Measurements from ENCODE around the gene ATXN10. TPM values are rescaled to one million over a fixed set of nuclear protein-coding genes. Genes with fewer than 3 reads are reported as not detected.
A peak's percentile ranks its signal among the peaks of the same experiment; 100 is the strongest.

Gene ATXN10
- total RNA-seq, 4 donors from 2014 or later = 110 to 145 (median 134) TPM

GRCh38 chr22:45742866-45743450 is 71.3 kb downstream of the ATXN10 start:
- WGBS, 2 donors = 77% methylated on average over 8 of the region's 8 CpGs
- H3K9me3 ChIP-seq = no peaks in the 10 kb centered on the region

GRCh38 chr22:45743687-45744086 is 72.1 kb downstream of the ATXN10 start:
- H3K9me3 ChIP-seq = no peaks in the 10 kb centered on the region
- H3K4me1 ChIP-seq = peaks cover 0 to 8% of the 10 kb centered on the region in 2 donors
- H3K27ac ChIP-seq = no peak overlapping the region
- intact Hi-C loops (cut with DNase I) = no loop called here
- no peak for TF ChIP-seq POLR2A (IDR thresholded peaks at IDR 0.05)
- no peak for TF ChIP-seq CTCF (IDR thresholded peaks at IDR 0.05)
- 73 to 82% methylated on average over 1 of the region's 1 CpG for WGBS, 2 donors
- no peak overlapping the region for H3K4me3 ChIP-seq (replicated peaks in 1 of 3)
- no peaks in the 10 kb centered on the region for H3K27me3 ChIP-seq
- no peak for DNase-seq
- H3K36me3 ChIP-seq = peaks cover 20% of the 10 kb centered on the region in 2 donors

More at GRCh38 chr22:45742866-45743450, 71.3 kb downstream of the ATXN10 start:
- Histone ChIP-seq H3K27ac (no peak overlapping the region), H3K4me1 (peaks cover 0 to 8% of the 10 kb centered on the region in 2 donors), H3K27me3 (no peaks in the 10 kb centered on the region), H3K4me3 (replicated peaks in 1 of 3) (no peak overlapping the region), H3K36me3 (peaks cover 20 to 22% of the 10 kb centered on the region in 2 donors)
- no peak for TF ChIP-seq CTCF (IDR thresholded peaks at IDR 0.05)
- TF ChIP-seq POLR2A (IDR thresholded peaks at IDR 0.05) = no peak
- intact Hi-C loops (cut with DNase I) = no loop called here
- DNase-seq = peak in 1 of 2 donors; percentile 14

GRCh38 chr22:45744442-45744841 is 72.8 kb downstream of the ATXN10 start:
- Histone ChIP-seq H3K4me3 (replicated peaks in 1 of 3) (no peak overlapping the region), H3K27me3 (no peaks in the 10 kb centered on the region), H3K27ac (no peak overlapping the region), H3K36me3 (peaks cover 13 to 20% of the 10 kb centered on the region in 2 donors), H3K9me3 (no peaks in the 10 kb centered on the region), H3K4me1 (peaks cover 0 to 8% of the 10 kb centered on the region in 2 donors)
- WGBS, 2 donors = 91 to 97% methylated on average over 5 of the region's 5 CpGs
- no peak for DNase-seq
- TF ChIP-seq POLR2A (IDR thresholded peaks at IDR 0.05) (no peak), CTCF (IDR thresholded peaks at IDR 0.05) (no peak)
- intact Hi-C loops (cut with DNase I) = no loop called here

- no peak overlapping the region for H3K27ac ChIP-seq
- no peaks in the 10 kb centered on the region for H3K4me1 ChIP-seq
- no peaks in the 10 kb centered on the region for H3K9me3 ChIP-seq
- DNase-seq = no peak
- H3K4me3 ChIP-seq (replicated peaks in 1 of 3) = no peak overlapping the region
- no peaks in the 10 kb centered on the region for H3K36me3 ChIP-seq
- no peaks in the 10 kb centered on the region for H3K27me3 ChIP-seq
- TF ChIP-seq CTCF (IDR thresholded peaks at IDR 0.05) = no peak
- TF ChIP-seq POLR2A (IDR thresholded peaks at IDR 0.05) = no peak
- intact Hi-C loops (cut with DNase I) = no loop called here
- WGBS, 2 donors = 89 to 95% methylated on average over 3 of the region's 3 CpGs
Measured at GRCh38 chr22:45750626-45751025, 79.0 kb downstream of the ATXN10 start.

- Histone ChIP-seq H3K36me3 (peaks cover 0 to under 1% of the 10 kb centered on the region in 2 donors), H3K4me1 (no peaks in the 10 kb centered on the region), H3K27me3 (no peaks in the 10 kb centered on the region), H3K27ac (no peak overlapping the region), H3K9me3 (no peaks in the 10 kb centered on the region), H3K4me3 (replicated peaks in 1 of 3) (no peak overlapping the region)
- intact Hi-C loops (cut with DNase I) = no loop called here
- no peak for TF ChIP-seq CTCF (IDR thresholded peaks at IDR 0.05)
- TF ChIP-seq POLR2A (IDR thresholded peaks at IDR 0.05) = no peak
- DNase-seq = no peak
- WGBS, 2 donors = 94 to 96% methylated on average over 2 of the region's 2 CpGs
Measured at GRCh38 chr22:45752036-45752435, 80.4 kb downstream of the ATXN10 start.
